ENCODE results near the gene INAVA. TPM values are rescaled to one million over a fixed set of nuclear protein-coding genes. Genes with fewer than 3 reads are reported as not detected.

The INAVA gene
- total and polyA plus RNA-seq, 2 experiments from 2014 or later: not detected

GRCh38 chr1:200899451-200899915, 4.8 kb downstream of the INAVA start:
- in situ Hi-C loops (cut with MboI): no loop called here
- TF ChIP-seq EZH2phosphoT487 (IDR thresholded peaks at IDR 0.05; ENCODE audit: insufficient read depth, low read depth) (no peak), EZH2 (IDR thresholded peaks at IDR 0.05; ENCODE audit: insufficient read depth, poor library complexity, severe bottlenecking) (no peak)

GRCh38 chr1:200899954-200900867, 5.5 kb downstream of the INAVA start:
- no peaks in the 10 kb centered on the region for H4K20me1 ChIP-seq (ENCODE audit: insufficient read depth)
- no peak overlapping the region for H3K27ac ChIP-seq
- no peaks in the 10 kb centered on the region for H3K9me3 ChIP-seq (ENCODE audit: low read depth)
- H2AFZ ChIP-seq: no peak overlapping the region
- no peaks in the 10 kb centered on the region for H3K79me2 ChIP-seq (ENCODE audit: insufficient read depth)
- peaks cover 25% of the 10 kb centered on the region for H3K27me3 ChIP-seq (replicated peaks; ENCODE audit: insufficient read depth)
- in situ Hi-C loops (cut with MboI): no loop called here
- H3K4me1 ChIP-seq (ENCODE audit: insufficient read depth): no peaks in the 10 kb centered on the region
- no peak for DNase-seq
- no peaks in the 10 kb centered on the region for H3K9me2 ChIP-seq (ENCODE audit: insufficient read depth)
- no peak overlapping the region for H3K4me3 ChIP-seq
- TF ChIP-seq EZH2 (IDR thresholded peaks at IDR 0.05; ENCODE audit: insufficient read depth, poor library complexity, severe bottlenecking) (no peak), EZH2phosphoT487 (IDR thresholded peaks at IDR 0.05; ENCODE audit: insufficient read depth, low read depth) (no peak)
- 70 to 72% methylated on average over 15 to 16 of the region's 16 CpGs for WGBS, 2 experiments (ENCODE audit: low coverage in 1 of 2, low lambda C conversion rate in 2 of 2, missing lambda C conversion rate in 2 of 2)
- no peaks in the 10 kb centered on the region for H3F3A ChIP-seq (ENCODE audit: insufficient read depth)
- no peak overlapping the region for H3K9ac ChIP-seq
- no peak overlapping the region for H3K4me2 ChIP-seq (ENCODE audit: unreplicated experiment)
- no peaks in the 10 kb centered on the region for H3K36me3 ChIP-seq (ENCODE audit: low read depth)

More at GRCh38 chr1:200899451-200899915, 4.8 kb downstream of the INAVA start:
- Histone ChIP-seq H3K9me2 (ENCODE audit: insufficient read depth) (no peaks in the 10 kb centered on the region), H3K4me2 (ENCODE audit: unreplicated experiment) (no peak overlapping the region), H3F3A (ENCODE audit: insufficient read depth) (no peaks in the 10 kb centered on the region), H3K27ac (no peak overlapping the region), H3K9me3 (ENCODE audit: low read depth) (no peaks in the 10 kb centered on the region), H3K79me2 (ENCODE audit: insufficient read depth) (no peaks in the 10 kb centered on the region), H3K9ac (no peak overlapping the region), H4K20me1 (ENCODE audit: insufficient read depth) (no peaks in the 10 kb centered on the region), H3K36me3 (ENCODE audit: low read depth) (no peaks in the 10 kb centered on the region), H2AFZ (no peak overlapping the region), H3K4me3 (no peak overlapping the region), H3K27me3 (replicated peaks; ENCODE audit: insufficient read depth) (peaks cover 19% of the 10 kb centered on the region), H3K4me1 (ENCODE audit: insufficient read depth) (no peaks in the 10 kb centered on the region)
- 53 to 71% methylated on average over 8 to 10 of the region's 10 CpGs for WGBS, 2 experiments (ENCODE audit: low coverage in 1 of 2, low lambda C conversion rate in 2 of 2, missing lambda C conversion rate in 2 of 2)
- no peak for DNase-seq

GRCh38 chr1:200900877-200901276, 6.2 kb downstream of the INAVA start:
- in situ Hi-C loops (cut with MboI): no loop called here
- no peak overlapping the region for H3K4me2 ChIP-seq (ENCODE audit: unreplicated experiment)
- no peaks in the 10 kb centered on the region for H3K4me1 ChIP-seq (ENCODE audit: insufficient read depth)
- H3K36me3 ChIP-seq (ENCODE audit: low read depth): no peaks in the 10 kb centered on the region
- no peaks in the 10 kb centered on the region for H3K79me2 ChIP-seq (ENCODE audit: insufficient read depth)
- TF ChIP-seq EZH2phosphoT487 (IDR thresholded peaks at IDR 0.05; ENCODE audit: insufficient read depth, low read depth) (no peak), EZH2 (IDR thresholded peaks at IDR 0.05; ENCODE audit: insufficient read depth, poor library complexity, severe bottlenecking) (no peak)
- WGBS, 2 experiments (ENCODE audit: low coverage in 1 of 2, low lambda C conversion rate in 2 of 2, missing lambda C conversion rate in 2 of 2): 83 to 92% methylated on average over 17 of the region's 17 CpGs
- H3K9me2 ChIP-seq (ENCODE audit: insufficient read depth): no peaks in the 10 kb centered on the region
- no peak for DNase-seq
- peaks cover 29% of the 10 kb centered on the region for H3K27me3 ChIP-seq (replicated peaks; ENCODE audit: insufficient read depth)
- H3F3A ChIP-seq (ENCODE audit: insufficient read depth): no peaks in the 10 kb centered on the region
- no peak overlapping the region for H3K9ac ChIP-seq
- H2AFZ ChIP-seq: no peak overlapping the region
- no peaks in the 10 kb centered on the region for H3K9me3 ChIP-seq (ENCODE audit: low read depth)
- no peak overlapping the region for H3K4me3 ChIP-seq
- H3K27ac ChIP-seq: no peak overlapping the region
- H4K20me1 ChIP-seq (ENCODE audit: insufficient read depth): no peaks in the 10 kb centered on the region

GRCh38 chr1:200901350-200901749, 6.7 kb downstream of the INAVA start:
- no peak overlapping the region for H2AFZ ChIP-seq
- H3K36me3 ChIP-seq (ENCODE audit: low read depth): no peaks in the 10 kb centered on the region
- H3F3A ChIP-seq (ENCODE audit: insufficient read depth): no peaks in the 10 kb centered on the region
- H3K4me1 ChIP-seq (ENCODE audit: insufficient read depth): no peaks in the 10 kb centered on the region
- in situ Hi-C loops (cut with MboI): no loop called here
- H3K9ac ChIP-seq: no peak overlapping the region
- WGBS, 2 experiments (ENCODE audit: low coverage in 1 of 2, low lambda C conversion rate in 2 of 2, missing lambda C conversion rate in 2 of 2): 77 to 84% methylated on average over 5 of the region's 5 CpGs
- no peaks in the 10 kb centered on the region for H4K20me1 ChIP-seq (ENCODE audit: insufficient read depth)
- H3K9me2 ChIP-seq (ENCODE audit: insufficient read depth): no peaks in the 10 kb centered on the region
- H3K27ac ChIP-seq: no peak overlapping the region
- no peaks in the 10 kb centered on the region for H3K79me2 ChIP-seq (ENCODE audit: insufficient read depth)
- no peak overlapping the region for H3K4me2 ChIP-seq (ENCODE audit: unreplicated experiment)
- H3K27me3 ChIP-seq (replicated peaks; ENCODE audit: insufficient read depth): peaks cover 29% of the 10 kb centered on the region
- no peak overlapping the region for H3K4me3 ChIP-seq
- TF ChIP-seq EZH2 (IDR thresholded peaks at IDR 0.05; ENCODE audit: insufficient read depth, poor library complexity, severe bottlenecking): no peak
- no peak for TF ChIP-seq EZH2phosphoT487 (IDR thresholded peaks at IDR 0.05; ENCODE audit: insufficient read depth, low read depth)
- no peaks in the 10 kb centered on the region for H3K9me3 ChIP-seq (ENCODE audit: low read depth)
- no peak for DNase-seq
